ENCODE results near the gene CEACAM7.

Gene CEACAM7

DNA sequence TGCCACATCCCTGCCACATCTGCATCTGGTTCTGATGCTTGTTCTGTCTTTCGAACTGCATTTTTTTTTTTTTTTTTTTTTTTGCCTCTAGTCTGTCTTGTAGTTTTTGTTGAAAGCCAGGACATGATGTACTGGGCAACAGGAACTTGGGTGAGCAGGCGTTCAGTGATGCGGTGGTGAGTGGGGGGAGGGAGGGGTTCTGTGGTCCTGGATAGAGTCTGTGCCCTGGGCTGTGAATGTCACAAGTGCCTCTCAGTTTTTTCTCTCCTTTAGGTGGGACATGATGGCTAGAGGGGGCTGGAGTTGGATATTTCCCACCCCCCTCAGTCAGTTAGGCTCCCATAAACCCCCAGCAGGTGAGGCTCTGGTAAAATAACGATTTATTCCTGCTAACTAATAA, 64.7 kb downstream of the CEACAM7 start:
- TF ChIP-seq OSR1 (CRISPR knock-in tag; IDR thresholded peaks at IDR 0.05) = no peak
- TF ChIP-seq PPARA (CRISPR knock-in tag; IDR thresholded peaks at IDR 0.05; ENCODE audit: borderline replicate concordance) = no peak
- TF ChIP-seq CSDC2 (CRISPR knock-in tag; IDR thresholded peaks at IDR 0.05) = no peak
- TF ChIP-seq TOX (CRISPR knock-in tag; IDR thresholded peaks at IDR 0.05; ENCODE audit: borderline replicate concordance) = no peak
- TF ChIP-seq RARB (CRISPR knock-in tag; IDR thresholded peaks at IDR 0.05) = no peak
- TF ChIP-seq ARNTL (CRISPR knock-in tag; IDR thresholded peaks at IDR 0.05; ENCODE audit: borderline replicate concordance, low read depth) = no peak
- TF ChIP-seq GLIS3 (CRISPR knock-in tag; IDR thresholded peaks at IDR 0.05) = no peak
- TF ChIP-seq TCF4 (CRISPR knock-in tag; IDR thresholded peaks at IDR 0.05; ENCODE audit: borderline replicate concordance) = no peak
- no peak for TF ChIP-seq ZFP3 (CRISPR knock-in tag; IDR thresholded peaks at IDR 0.05)
- no peak for TF ChIP-seq ZNF70 (CRISPR knock-in tag; IDR thresholded peaks at IDR 0.05)
- TF ChIP-seq, protein P1, sequence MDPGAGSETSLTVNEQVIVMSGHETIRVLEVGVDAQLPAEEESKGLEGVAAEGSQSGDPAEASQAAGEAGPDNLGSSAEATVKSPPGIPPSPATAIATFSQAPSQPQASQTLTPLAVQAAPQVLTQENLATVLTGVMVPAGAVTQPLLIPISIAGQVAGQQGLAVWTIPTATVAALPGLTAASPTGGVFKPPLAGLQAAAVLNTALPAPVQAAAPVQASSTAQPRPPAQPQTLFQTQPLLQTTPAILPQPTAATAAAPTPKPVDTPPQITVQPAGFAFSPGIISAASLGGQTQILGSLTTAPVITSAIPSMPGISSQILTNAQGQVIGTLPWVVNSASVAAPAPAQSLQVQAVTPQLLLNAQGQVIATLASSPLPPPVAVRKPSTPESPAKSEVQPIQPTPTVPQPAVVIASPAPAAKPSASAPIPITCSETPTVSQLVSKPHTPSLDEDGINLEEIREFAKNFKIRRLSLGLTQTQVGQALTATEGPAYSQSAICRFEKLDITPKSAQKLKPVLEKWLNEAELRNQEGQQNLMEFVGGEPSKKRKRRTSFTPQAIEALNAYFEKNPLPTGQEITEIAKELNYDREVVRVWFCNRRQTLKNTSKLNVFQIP (CRISPR knock-in tag; IDR thresholded peaks at IDR 0.05; ENCODE audit: borderline replicate concordance, low read depth) = no peak
- TF ChIP-seq, protein P2, sequence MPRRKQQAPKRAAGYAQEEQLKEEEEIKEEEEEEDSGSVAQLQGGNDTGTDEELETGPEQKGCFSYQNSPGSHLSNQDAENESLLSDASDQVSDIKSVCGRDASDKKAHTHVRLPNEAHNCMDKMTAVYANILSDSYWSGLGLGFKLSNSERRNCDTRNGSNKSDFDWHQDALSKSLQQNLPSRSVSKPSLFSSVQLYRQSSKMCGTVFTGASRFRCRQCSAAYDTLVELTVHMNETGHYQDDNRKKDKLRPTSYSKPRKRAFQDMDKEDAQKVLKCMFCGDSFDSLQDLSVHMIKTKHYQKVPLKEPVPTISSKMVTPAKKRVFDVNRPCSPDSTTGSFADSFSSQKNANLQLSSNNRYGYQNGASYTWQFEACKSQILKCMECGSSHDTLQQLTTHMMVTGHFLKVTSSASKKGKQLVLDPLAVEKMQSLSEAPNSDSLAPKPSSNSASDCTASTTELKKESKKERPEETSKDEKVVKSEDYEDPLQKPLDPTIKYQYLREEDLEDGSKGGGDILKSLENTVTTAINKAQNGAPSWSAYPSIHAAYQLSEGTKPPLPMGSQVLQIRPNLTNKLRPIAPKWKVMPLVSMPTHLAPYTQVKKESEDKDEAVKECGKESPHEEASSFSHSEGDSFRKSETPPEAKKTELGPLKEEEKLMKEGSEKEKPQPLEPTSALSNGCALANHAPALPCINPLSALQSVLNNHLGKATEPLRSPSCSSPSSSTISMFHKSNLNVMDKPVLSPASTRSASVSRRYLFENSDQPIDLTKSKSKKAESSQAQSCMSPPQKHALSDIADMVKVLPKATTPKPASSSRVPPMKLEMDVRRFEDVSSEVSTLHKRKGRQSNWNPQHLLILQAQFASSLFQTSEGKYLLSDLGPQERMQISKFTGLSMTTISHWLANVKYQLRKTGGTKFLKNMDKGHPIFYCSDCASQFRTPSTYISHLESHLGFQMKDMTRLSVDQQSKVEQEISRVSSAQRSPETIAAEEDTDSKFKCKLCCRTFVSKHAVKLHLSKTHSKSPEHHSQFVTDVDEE (CRISPR knock-in tag; IDR thresholded peaks at IDR 0.05) = no peak
- no peak for TF ChIP-seq ZNF565 (CRISPR knock-in tag; conservative IDR thresholded peaks at IDR 0.05; ENCODE audit: low read depth)
- no peak for TF ChIP-seq ZFP30 (CRISPR knock-in tag; IDR thresholded peaks at IDR 0.05)
- TF ChIP-seq, protein P3, sequence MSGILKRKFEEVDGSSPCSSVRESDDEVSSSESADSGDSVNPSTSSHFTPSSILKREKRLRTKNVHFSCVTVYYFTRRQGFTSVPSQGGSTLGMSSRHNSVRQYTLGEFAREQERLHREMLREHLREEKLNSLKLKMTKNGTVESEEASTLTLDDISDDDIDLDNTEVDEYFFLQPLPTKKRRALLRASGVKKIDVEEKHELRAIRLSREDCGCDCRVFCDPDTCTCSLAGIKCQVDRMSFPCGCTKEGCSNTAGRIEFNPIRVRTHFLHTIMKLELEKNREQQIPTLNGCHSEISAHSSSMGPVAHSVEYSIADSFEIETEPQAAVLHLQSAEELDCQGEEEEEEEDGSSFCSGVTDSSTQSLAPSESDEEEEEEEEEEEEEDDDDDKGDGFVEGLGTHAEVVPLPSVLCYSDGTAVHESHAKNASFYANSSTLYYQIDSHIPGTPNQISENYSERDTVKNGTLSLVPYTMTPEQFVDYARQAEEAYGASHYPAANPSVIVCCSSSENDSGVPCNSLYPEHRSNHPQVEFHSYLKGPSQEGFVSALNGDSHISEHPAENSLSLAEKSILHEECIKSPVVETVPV (CRISPR knock-in tag; IDR thresholded peaks at IDR 0.05) = no peak
- TF ChIP-seq, protein P4, sequence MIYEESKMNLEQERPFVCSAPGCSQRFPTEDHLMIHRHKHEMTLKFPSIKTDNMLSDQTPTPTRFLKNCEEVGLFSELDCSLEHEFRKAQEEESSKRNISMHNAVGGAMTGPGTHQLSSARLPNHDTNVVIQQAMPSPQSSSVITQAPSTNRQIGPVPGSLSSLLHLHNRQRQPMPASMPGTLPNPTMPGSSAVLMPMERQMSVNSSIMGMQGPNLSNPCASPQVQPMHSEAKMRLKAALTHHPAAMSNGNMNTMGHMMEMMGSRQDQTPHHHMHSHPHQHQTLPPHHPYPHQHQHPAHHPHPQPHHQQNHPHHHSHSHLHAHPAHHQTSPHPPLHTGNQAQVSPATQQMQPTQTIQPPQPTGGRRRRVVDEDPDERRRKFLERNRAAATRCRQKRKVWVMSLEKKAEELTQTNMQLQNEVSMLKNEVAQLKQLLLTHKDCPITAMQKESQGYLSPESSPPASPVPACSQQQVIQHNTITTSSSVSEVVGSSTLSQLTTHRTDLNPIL (CRISPR knock-in tag; IDR thresholded peaks at IDR 0.05; ENCODE audit: low read depth) = no peak
- ATAC-seq = no peak

All from SK-N-SH treated with all-trans-retinoic acid at 6 μM for 48 hours (cell line).